Measurements from ENCODE around the gene ACIN1.

Gene ACIN1

DNA sequence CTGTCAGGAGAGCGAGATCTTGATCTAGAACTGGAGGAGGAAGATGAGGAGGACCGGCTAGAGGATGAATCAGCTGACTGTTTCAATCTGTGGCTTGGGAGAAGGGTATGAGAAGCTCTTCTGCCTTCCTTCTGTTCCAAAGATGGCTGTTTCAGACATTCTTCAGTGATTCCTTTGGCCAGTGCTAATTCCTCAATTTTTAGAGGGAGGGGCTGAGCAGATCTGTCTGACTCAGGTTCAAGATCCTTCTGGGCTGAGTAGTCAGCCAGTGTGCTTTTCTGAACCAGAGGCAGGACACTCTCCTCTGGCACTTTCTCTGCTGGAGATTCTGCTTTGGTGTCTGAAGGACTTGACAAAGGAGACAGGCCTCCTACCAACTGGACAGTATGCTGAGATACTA lies 15.2 kb downstream of the ACIN1 start:
- DNase-seq: no peak

GRCh38 chr14:23078692-23079116 lies 16.2 kb downstream of the ACIN1 start:
- no peak for DNase-seq

DNA sequence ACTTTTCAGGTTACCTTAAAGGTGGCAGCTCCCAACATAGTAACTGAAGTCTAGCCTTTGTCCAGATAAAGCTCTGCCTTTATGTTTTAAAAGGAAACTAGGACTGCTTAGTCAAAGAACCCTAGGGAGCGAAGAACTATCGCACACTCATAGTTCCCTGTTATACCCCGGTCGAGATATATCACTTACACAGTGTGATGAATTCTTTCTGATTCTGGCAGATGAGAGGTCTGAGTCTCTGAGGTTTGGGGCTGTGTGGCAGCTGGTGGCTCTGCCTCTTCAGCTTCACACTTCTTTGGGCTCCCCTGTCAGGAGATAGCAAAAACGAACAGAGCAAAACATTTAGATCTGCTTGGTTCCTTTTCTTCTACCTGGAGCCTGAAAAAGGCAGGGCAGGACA lies 17.0 kb downstream of the ACIN1 start:
- DNase-seq: no peak

DNA sequence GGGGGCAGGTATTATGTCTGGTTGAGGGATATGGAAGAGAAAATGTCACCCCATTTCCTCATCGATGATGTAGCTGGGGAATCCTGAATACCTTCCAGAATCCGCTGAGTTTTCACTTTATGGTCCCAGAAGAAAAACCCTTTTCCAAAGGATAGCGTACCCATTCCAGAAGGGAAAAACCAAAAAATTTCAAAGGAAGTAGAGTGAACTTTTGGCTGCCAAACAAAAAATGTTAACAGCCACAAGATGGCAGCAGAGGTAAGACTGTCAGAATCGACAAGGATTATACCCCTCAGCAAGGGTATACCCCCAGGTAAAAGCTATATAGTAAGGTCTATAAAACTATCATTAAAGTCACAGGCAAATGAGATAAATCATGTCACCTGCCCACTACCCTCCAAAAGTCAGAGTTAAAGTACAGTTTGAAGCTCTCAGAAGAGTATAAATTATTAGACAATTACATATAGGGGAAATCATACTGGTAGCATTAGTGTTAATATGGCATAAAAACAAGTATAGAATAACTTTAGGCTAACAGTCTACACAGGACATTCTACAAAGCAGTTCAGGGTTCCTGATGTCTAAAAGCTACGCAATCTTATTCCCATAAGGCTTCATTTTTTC lies 18.0 kb downstream of the ACIN1 start:
- no peak for DNase-seq

DNA sequence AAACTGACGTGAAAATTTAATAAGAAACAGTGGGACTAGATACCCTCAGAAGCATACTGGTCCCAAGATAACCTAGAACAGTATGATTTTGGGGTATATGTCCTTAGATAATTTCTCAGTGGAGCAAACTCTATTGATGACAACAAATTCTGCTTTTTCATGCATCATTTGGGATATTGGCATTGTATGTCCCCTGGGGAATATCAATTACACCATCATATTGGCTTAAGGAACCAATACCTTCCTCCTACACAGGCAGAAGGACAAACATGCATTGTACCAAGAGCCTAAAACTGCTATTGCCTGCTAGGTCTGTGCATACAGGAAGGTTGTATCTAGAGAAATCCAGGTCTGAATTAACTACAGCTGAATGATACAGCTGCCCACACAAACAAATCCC lies 20.0 kb downstream of the ACIN1 start:
- DNase-seq: no peak

GRCh38 chr14:23071921-23072539 lies 22.9 kb downstream of the ACIN1 start:
- no peak for DNase-seq

DNA sequence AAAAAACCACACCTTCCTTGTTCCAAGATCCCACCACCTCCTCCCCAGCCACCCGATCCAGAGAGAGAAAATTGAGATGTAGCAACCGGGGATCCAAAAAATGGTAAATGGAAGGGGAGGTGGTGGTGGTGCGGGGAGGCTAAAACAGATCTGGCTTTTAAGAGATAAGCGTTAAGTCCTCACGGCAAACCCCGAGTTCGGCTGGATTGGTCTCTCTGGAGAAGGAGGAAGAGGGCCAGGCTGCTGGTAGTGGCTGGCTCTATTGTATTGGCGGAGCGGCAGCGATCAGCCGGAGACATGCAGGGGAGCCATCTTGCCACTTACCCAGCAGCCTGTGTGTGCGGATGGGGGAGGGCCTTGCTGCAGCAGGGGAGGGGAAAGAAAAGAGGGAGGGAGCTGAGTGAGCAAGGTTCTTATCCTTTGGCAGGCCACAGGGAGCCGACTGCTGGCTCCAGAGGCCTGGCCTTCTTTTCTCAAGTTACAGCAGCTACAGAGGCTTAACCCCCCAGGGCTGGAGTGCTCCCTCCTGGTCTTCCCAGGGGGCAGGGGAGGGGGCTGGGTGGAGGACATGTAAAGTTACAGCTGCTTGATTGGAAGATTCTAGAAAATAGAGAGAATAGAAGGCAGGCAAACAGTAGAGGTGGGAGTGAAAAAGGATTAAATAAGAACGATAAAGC lies 23.6 kb downstream of the ACIN1 start:
- no peak for DNase-seq

- no peak for DNase-seq
Measured at GRCh38 chr14:23070262-23071129, 24.4 kb downstream of the ACIN1 start.

- no peak for DNase-seq
Measured at GRCh38 chr14:23069413-23069806, 25.5 kb downstream of the ACIN1 start.

DNA sequence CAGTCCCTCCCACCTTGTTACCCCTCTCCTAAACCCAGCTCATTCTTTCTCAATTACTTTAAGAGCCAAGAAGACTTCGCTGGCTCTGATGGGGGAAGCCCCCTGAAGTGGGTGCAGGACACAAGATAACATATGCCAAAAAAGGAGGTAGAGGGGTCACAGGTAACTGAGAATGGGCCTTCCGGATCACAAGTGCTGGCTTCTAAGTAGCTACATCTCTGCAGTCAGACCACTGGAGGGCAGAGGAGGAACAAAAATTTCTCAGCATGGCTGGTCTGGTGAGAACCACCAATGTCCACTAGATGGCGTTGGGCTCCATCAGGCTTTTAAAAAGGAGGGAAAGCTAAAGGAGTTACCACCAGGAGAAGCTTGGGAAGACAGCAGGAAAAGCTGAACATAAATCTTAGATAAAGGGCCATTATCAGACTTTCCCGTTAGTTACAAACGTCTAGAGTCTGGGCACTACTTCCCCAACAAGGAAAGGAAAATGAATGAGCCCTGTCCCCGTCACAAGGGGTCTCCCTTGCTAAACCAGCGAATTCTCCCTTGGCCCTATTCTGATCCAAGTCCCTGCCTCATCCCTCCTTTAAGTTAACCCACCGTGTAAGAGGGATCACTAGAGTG lies 26.0 kb downstream of the ACIN1 start:
- no peak for DNase-seq

DNA sequence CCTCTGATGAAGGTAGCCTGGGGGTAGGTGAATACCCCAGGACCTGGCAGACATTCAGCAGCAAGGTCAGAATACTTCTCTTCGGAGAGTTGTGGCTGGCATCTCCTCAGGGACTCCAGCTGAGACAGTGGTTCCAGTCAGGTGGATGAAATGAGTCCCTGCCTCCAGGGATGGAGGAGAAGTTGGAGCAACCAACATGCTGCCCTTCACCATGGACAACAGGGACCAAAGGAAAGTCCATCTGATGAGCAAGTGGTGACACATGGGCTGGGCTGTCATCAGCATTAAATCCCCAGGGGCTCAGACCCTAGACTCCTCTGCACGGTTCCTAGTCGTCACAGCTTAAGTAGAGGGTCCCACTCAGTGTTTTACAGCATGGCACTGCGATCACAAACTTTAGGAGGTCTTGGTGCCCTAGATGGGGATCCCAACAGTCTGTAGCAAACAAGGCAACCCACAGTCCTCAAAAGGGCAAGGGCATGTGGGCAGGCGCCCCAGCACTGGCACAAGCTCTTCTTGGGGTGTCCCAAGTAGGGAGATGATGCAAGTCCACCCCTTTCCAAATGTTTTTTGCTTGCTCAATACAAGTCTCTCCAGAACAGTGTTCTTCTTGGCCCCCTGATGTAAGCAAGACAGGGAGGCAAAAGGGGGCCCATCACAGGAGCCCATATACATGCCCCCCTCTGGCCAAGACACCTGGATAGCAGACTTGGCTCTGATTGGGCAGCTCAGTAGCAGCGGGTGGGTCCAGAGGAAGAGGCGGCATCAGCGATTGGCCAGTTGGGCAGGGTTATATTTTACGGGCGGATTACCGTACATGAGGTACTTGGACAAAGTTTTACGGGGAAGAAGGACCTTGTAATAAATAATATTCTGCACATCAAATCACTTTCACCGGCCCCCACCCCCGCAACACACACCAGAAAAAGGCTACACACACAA lies 26.8 kb downstream of the ACIN1 start:
- no peak for DNase-seq

- no peak for DNase-seq
Measured at GRCh38 chr14:23066855-23067744, 27.8 kb downstream of the ACIN1 start.

DNA sequence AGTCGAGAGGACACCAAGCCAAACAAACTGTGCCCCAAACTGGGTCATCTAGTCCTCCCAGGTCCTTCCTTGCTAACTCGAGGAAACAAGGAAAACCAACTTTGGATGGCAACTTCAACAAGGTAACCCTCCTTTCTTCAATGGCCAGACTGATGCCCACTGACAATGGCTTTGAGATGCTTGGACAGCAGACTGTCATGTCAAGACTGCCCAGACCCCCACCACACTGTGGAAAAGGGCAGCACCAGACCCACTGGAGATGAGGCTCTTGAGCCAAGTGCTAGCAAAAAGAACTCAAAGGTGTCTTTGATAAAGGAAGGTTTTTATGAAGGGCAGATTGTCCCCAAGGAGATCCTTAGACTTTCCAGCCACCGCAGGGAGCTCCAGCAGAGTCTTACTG lies 28.6 kb downstream of the ACIN1 start:
- DNase-seq: no peak

GRCh38 chr14:23063601-23064000 lies 31.3 kb downstream of the ACIN1 start:
- DNase-seq: no peak

GRCh38 chr14:23062002-23062401 lies 32.9 kb downstream of the ACIN1 start:
- DNase-seq: no peak

- no peak for DNase-seq
Measured at GRCh38 chr14:23060536-23061260, 34.2 kb downstream of the ACIN1 start.

- DNase-seq: no peak
Measured at GRCh38 chr14:23058654-23059504, 36.1 kb downstream of the ACIN1 start.

DNA sequence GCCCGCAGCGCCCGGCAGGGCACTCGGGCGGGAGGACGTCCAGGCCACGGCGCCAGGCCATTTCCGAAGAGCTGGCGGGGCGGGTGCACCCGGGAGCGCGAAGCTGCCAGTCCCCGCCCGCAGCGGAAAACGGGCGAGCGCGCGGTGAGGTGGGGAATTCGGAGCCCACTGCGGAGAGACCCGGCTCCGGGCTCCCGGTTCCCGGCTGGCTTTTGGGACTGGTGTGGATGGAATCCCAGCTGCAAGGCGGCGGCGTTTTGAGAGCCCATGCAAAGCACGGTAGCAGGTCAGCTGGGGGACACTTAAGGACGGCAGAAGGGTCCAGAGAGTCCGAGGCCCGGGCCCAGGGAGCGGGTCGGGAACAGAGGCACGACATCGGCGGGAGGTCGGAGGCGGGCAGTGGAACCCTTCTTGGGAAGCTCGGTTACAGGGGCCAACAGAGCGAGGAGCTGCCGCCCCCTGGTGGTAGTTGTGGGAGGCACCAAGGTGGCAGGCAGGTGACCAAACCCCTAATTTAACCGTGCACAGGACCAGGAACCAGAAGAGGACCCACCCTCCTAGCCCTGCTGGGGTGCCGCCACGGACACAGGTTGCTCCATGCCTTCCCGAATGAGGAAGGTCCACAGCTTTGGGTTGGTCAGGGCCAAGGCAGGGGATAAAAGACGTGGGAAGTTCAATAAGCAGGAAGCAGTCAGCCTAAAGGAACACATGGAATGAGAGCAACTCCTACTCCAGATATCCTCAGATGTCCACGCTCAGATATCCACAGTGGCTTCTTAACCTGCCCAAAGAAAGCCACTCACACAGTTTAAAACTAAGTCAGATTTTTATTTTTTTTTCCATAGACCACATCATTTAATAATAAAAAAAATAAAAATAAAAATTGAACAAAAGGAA lies 36.9 kb downstream of the ACIN1 start:
- no peak for DNase-seq
